GM12878 (cell line): ENCODE results near the gene WBP1L. TPM values are rescaled to one million over a fixed set of nuclear protein-coding genes. Genes with fewer than 3 reads are reported as not detected.
"Not testable (repeated sequence)": the region's sequence is repeated elsewhere in the genome, so short reads cannot be mapped to it uniquely, and the experiment has no call there.

Experiments used
- ATAC-seq: fragments of 200-7000 bp; cut with Tn5 transposase; 3 replicates; pipeline ENCODE4 v1.9.1; 2020; ENCODE audit warnings: mild to moderate bottlenecking, moderate library complexity
- BruUV-seq: library from RNA; stranded (reverse); fragments of 400-500 nt; replicated peaks from 2 replicates; lab custom pipeline; 2021; lab: Mats Ljungman, UMichigan
- CTCF ChIA-PET: fragments of 300-600 bp; sonication (Branson Sonifier 250); formaldehyde crosslinking; extraction: SDS; loops from one replicate; lab custom pipeline; 2021; ENCODE audit warnings: inconsistent platforms; lab: Yijun Ruan, JAX
- POLR2A ChIA-PET: fragments of 350-600 bp; formaldehyde crosslinking; extraction: SDS; loops from one replicate; lab custom pipeline; 2021; ENCODE audit warnings: inconsistent platforms; lab: Charles Lee
- RAD21 ChIA-PET: fragments of 300-600 bp; sonication (Branson Sonifier 250); formaldehyde crosslinking; loops from one replicate; lab custom pipeline; 2023; ENCODE audit warnings: antibody characterized with exemption; ENCODE audit not compliant: unreplicated experiment; lab: Charles Lee
- SMC1A ChIA-PET: fragments of 300-600 bp; sonication (Branson Sonifier 250); formaldehyde crosslinking; loops from one replicate; lab custom pipeline; 2023; ENCODE audit not compliant: unreplicated experiment, uncharacterized antibody; lab: Charles Lee
- DNase-seq: peaks from one replicate; pipeline ENCODE4 v3.0.0-alpha.2; 2011; ENCODE audit warnings: low read depth, low spot score
- FAIRE-seq: peaks from 3 replicates; lab custom pipeline; 2011; peaks lifted over from hg19 to GRCh38; lab: Jason Lieb, UNC
- H2AFZ ChIP-seq: 2 replicates; pipeline ENCODE4 v1.6.0; 2011; ENCODE audit warnings: low read depth, low read length, control low read depth; ENCODE audit not compliant: control insufficient read depth
- H3K27ac ChIP-seq: 2 replicates; pipeline ENCODE4 v1.5.1; 2011; ENCODE audit warnings: control low read depth; ENCODE audit not compliant: control insufficient read depth, insufficient read depth
- H3K27me3 ChIP-seq, 2 experiments: replicated peaks in 1 of 2; 2 replicates each; pipeline versions ENCODE4 v1.6.0 to v1.6.1; 2011; ENCODE audit warnings: low read length in 1 of 2; ENCODE audit not compliant: control insufficient read depth in 2 of 2, insufficient read depth in 2 of 2
- H3K36me3 ChIP-seq, 2 experiments: 2 replicates each; pipeline ENCODE4 v1.5.1; 2011; ENCODE audit warnings: low read length in 1 of 2; ENCODE audit not compliant: control insufficient read depth in 2 of 2, insufficient read depth in 2 of 2
- H3K4me1 ChIP-seq: 2 replicates; pipeline ENCODE4 v1.6.1; 2011; ENCODE audit warnings: mild to moderate bottlenecking, low read length, moderate library complexity, mixed read lengths; ENCODE audit not compliant: control insufficient read depth, insufficient read depth
- H3K4me2 ChIP-seq: 2 replicates; pipeline ENCODE4 v1.6.0; 2011; ENCODE audit warnings: control low read depth; ENCODE audit not compliant: control insufficient read depth, insufficient read depth
- H3K4me3 ChIP-seq: fragments of 200-600 bp; sonication (generic); 2 replicates; pipeline ENCODE4 v1.5.1; 2016
- H3K79me2 ChIP-seq: 2 replicates; pipeline ENCODE4 v1.6.0; 2011; ENCODE audit warnings: low read length; ENCODE audit not compliant: control insufficient read depth, insufficient read depth
- H3K9ac ChIP-seq: 2 replicates; pipeline ENCODE4 v1.8.0; 2011; ENCODE audit warnings: low read length, control low read depth, mixed read lengths; ENCODE audit not compliant: control insufficient read depth, insufficient read depth
- H3K9me3 ChIP-seq: replicated peaks from 3 replicates; pipeline ENCODE4 v1.5.1; 2011; ENCODE audit warnings: mild to moderate bottlenecking, low read length; ENCODE audit not compliant: control insufficient read depth, insufficient read depth
- H4K20me1 ChIP-seq: 2 replicates; pipeline ENCODE4 v1.6.0; 2011; ENCODE audit not compliant: control insufficient read depth, insufficient read depth
- CHD1 ChIP-seq: IDR thresholded peaks from 2 replicates; pipeline ENCODE4 v1.6.1; 2012; ENCODE audit warnings: low read depth, low read length, improper control_type of control experiment
- EGR1 ChIP-seq, 2 experiments: IDR thresholded peaks; 1 replicate in 1 of 2; 2 replicates in 1 of 2; pipeline ENCODE4 v1.6.1; 2011 to 2012; ENCODE audit warnings: low read depth in 2 of 2, low read length in 2 of 2, borderline replicate concordance in 1 of 2, mild to moderate bottlenecking in 1 of 2, moderate library complexity in 1 of 2
- HDAC6 ChIP-seq: fragments of 200-600 bp; sonication (generic); IDR thresholded peaks from one replicate; pipeline ENCODE4 v1.8.0; 2017; ENCODE audit warnings: antibody characterized with exemption; ENCODE audit not compliant: unreplicated experiment
- KAT2A ChIP-seq: conservative IDR thresholded peaks from 2 replicates; pipeline ENCODE4 v1.6.1; 2011; ENCODE audit warnings: low read depth, low read length; ENCODE audit not compliant: control insufficient read depth
- SPI1 ChIP-seq: IDR thresholded peaks from 2 replicates; pipeline ENCODE4 v1.6.1; 2011; ENCODE audit warnings: low read depth, mild to moderate bottlenecking, low read length, moderate library complexity, borderline replicate concordance; ENCODE audit not compliant: insufficient read depth
- ZBED1 ChIP-seq: IDR thresholded peaks from 2 replicates; pipeline ENCODE4 v1.6.1; 2016; ENCODE audit warnings: borderline replicate concordance
- WGBS: methylation state at CpG from one replicate; pipeline ENCODE4 v1.1.6; 2016; ENCODE audit warnings: low lambda C conversion rate; ENCODE audit not compliant: insufficient replicate concordance, insufficient coverage; ENCODE audit errors: missing lambda C conversion rate; 5-methylcytosine and 5-hydroxymethylcytosine counted together
- in situ Hi-C: fragments of 300-500 bp; cut with MboI; formaldehyde crosslinking; loops from 9 replicates; pipeline ENCODE4 v1.14.3; 2018; ENCODE audit warnings: mixed read lengths
- intact Hi-C: fragments of 100-400 bp; cut with micrococcal nuclease; formaldehyde crosslinking; loops from one replicate; pipeline ENCODE4 v1.14.2; 2022; ENCODE audit not compliant: unreplicated experiment
- polyA plus RNA-seq, 11 experiments: library from polyadenylated mRNA; depleted of rRNA in 4 of 11; unstranded in 6 of 11; stranded (reverse) in 5 of 11; fragments of >200 nt; fragmentation: Nextera tagmentation in 4 of 11; fragmentation: Illumina TruSeq in 1 of 11; extraction: Ambion mirVana in 4 of 11; extraction: Trizol in 1 of 11; gene quantifications; 1 replicate in 1 of 11; 2 replicates in 10 of 11; pipeline versions ENCODE4 v1.2.1 to v1.2.3, GENCODE V29; 2011 to 2016; ENCODE audit warnings: inconsistent platforms in 2 of 11, missing spikeins in 2 of 11, low read depth in 1 of 11
- total RNA-seq, 4 experiments: library from RNA; depleted of rRNA in 3 of 4; stranded (reverse); fragments of >200 nt in 3 of 4; fragmentation: Illumina TruSeq in 1 of 4; extraction: Trizol in 1 of 4; gene quantifications; 2 replicates each; pipeline versions ENCODE4 v1.2.1 to v1.2.3, GENCODE V29; 2013 to 2021

WBP1L gene
- total and polyA plus RNA-seq, 10 of the 15 experiments (the other 5 are each of a cell fraction or from before 2014, with no cell fraction given) = 3.7 to 18.8 (median 12.3) TPM

DNA sequence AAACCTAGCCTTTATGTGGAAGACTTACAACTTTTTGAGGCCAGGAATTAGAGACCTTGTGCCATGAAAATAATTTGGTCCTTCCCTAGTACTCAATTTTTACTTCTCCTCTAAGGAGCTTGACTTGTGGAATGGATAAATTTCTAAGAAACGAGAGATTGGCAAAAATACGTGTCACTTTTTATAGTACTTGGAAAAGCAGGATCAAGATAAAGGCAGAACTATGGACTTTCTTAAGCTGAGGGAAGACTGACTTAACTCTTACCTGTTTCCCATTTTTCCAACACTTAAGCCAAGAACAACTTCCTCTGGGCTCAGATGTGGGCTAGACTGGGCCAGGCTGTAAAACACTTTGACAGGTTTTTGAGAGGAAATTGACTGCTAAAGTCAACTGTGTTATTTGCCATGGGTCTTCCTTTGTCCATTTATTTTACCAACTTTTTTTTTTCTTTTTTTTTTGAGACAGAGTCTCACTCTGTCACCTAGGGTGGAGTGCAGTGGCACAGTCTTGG, 2.0 kb upstream of the WBP1L start:
- Histone ChIP-seq H3K79me2 (peaks cover 30% of the 10 kb centered on the region), H3K4me2 (no peak overlapping the region), H2AFZ (no peak overlapping the region), H3K36me3 (peaks cover 0 to 3% of the 10 kb centered on the region in 2 experiments; a peak in 2 of 4 replicates), H4K20me1 (no peaks in the 10 kb centered on the region), H3K4me1 (0 out of 2 replicates have a peak, but pooled peaks cover 6% of the 10 kb centered on the region), H3K27me3 (no peaks in the 10 kb centered on the region), H3K9ac (no peak overlapping the region), H3K27ac (no peak overlapping the region), H3K4me3 (no peak overlapping the region), H3K9me3 (no peaks in the 10 kb centered on the region)
- intact Hi-C loops (no loop called here), in situ Hi-C loops (no loop called here)
- TF ChIP-seq SPI1 (no peak), EGR1 (IDR thresholded peaks at IDR 0.05; ENCODE audit: borderline replicate concordance in 1 of 2, low read depth in 2 of 2, low read length in 2 of 2) (no peak), CHD1 (no peak), HDAC6 (no peak), KAT2A (no peak), ZBED1 (no peak)
- DNase-seq = no peak
- no peak for ATAC-seq
- ChIA-PET RAD21 (interaction anchor here (1.4 kb wide), 1 partner anchor 28 kb away, joined by 3 read pairs; the partner anchor contains the start of genes ARL3 and SFXN2), SMC1A (interaction anchor here (1.0 to 1.9 kb wide), 2 partner anchors 11 to 65 kb away, joined by 3 to 4 read pairs; no protein-coding TSS in a partner anchor), POLR2A (interaction anchor here (0.6 to 4.0 kb wide), 4 partner anchors 26 to 79 kb away, joined by 3 to 41 read pairs (median 5); partner anchors contain the start of genes ARL3 and SFXN2), CTCF (interaction anchor here (5.6 kb wide), 1 partner anchor 11 kb away, joined by 35 read pairs; no protein-coding TSS in a partner anchor)
- WGBS = 94% methylated on average over 2 of the region's 2 CpGs
- FAIRE-seq = no peak
- no TSS peak for BruUV-seq

DNA sequence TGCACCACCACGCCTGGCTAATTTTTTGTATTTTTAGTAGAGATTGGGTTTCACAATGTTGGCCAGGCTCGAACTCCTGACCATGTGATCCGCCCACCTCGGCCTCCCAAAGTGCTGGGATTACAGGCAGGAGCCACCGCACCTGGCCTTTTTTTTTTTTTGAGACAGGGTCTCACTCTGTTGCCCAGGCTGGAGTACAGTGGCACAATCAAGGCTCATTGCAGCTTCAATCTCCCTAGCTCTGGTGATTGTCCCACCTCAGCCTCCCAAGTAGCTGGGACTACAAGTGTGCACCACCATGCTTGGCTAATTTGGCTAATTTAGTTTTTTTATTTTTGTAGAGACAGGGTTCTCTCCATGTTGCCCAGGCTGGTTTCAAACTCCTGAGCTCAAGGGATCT, 1.4 kb upstream of the WBP1L start:
- FAIRE-seq = not testable (repeated sequence)

More for the DNA sequence above, 1.4 kb upstream of the WBP1L start:
- H3K4me2 ChIP-seq, BruUV-seq, H3K27me3 ChIP-seq, DNase-seq, H3K9ac ChIP-seq, RAD21 ChIA-PET, H3K27ac ChIP-seq, ATAC-seq, H3K9me3 ChIP-seq, in situ Hi-C loops, H3K4me3 ChIP-seq, H3K36me3 ChIP-seq, H4K20me1 ChIP-seq, intact Hi-C loops, H3K4me1 ChIP-seq: not testable (repeated sequence)
- Histone ChIP-seq H3K79me2 (peaks cover 32% of the 10 kb centered on the region), H2AFZ (peak overlapping the region; percentile 99; the same call in 1 of the 2 replicates)
- POLR2A ChIA-PET = interaction anchor here (0.6 to 4.0 kb wide), 4 partner anchors 23 to 79 kb away, joined by 3 to 41 read pairs (median 5); partner anchors contain the start of genes ARL3 and SFXN2
- SMC1A ChIA-PET = interaction anchor here (1.0 to 2.2 kb wide), 5 partner anchors 11 to 68 kb away, joined by 3 to 6 read pairs (median 4); no protein-coding TSS in a partner anchor
- CTCF ChIA-PET = interaction anchor here (0.8 to 5.6 kb wide), 3 partner anchors 11 to 146 kb away, joined by 3 to 35 read pairs (median 4); no protein-coding TSS in a partner anchor
- 79% methylated on average over 4 of the region's 5 CpGs for WGBS
